HCT116 (cell line): ENCODE results near the gene PRCD. TPM values are rescaled to one million over a fixed set of nuclear protein-coding genes. Genes with fewer than 3 reads are reported as not detected.

ENCODE experiments used
- ATAC-seq: fragments of 200-7000 bp; cut with Tn5 transposase; 2 replicates; pipeline ENCODE4 v1.9.1; 2020; ENCODE audit warnings: mild to moderate bottlenecking, moderate library complexity
- BruUV-seq: library from RNA; stranded (reverse); fragments of 400-500 nt; replicated peaks from 2 replicates; lab custom pipeline; 2021; lab: Mats Ljungman, UMichigan
- CTCF ChIA-PET: fragments of 300-600 bp; sonication (Branson Sonifier 250); formaldehyde crosslinking; loops from one replicate; lab custom pipeline; 2021; ENCODE audit warnings: antibody characterized with exemption; lab: Charles Lee
- POLR2A ChIA-PET: fragments of 300-600, 350-600 bp; sonication (Branson Sonifier 250); formaldehyde crosslinking; loops from one replicate; lab custom pipeline; 2021; ENCODE audit warnings: antibody characterized with exemption; lab: Charles Lee
- RAD21 ChIA-PET, 2 experiments: fragments of 300-600 bp; sonication (Branson Sonifier 250); formaldehyde crosslinking; loops; one replicate each; lab custom pipeline; 2023; ENCODE audit warnings: low total read pairs in 2 of 2; ENCODE audit not compliant: uncharacterized antibody in 2 of 2, unreplicated experiment in 2 of 2, low non-redundant PET in 1 of 2; lab: Charles Lee
- DNase-seq: peaks from one replicate; pipeline ENCODE4 v3.0.0-alpha.2; 2010; ENCODE audit warnings: low read depth, low spot score
- H2AFZ ChIP-seq: fragments of 200-600 bp; shearing (Covaris generic), sonication (generic); 2 replicates; pipeline ENCODE4 v1.6.1; 2017; ENCODE audit warnings: low read depth, mixed run types, mixed read lengths, antibody characterized with exemption, low read length; ENCODE audit not compliant: poor library complexity, severe bottlenecking
- H3K27ac ChIP-seq: 2 replicates; pipeline ENCODE4 v1.5.1; 2012; ENCODE audit warnings: low read depth, low read length
- H3K27me3 ChIP-seq: fragments of 200-600 bp; sonication (generic); 2 replicates; pipeline ENCODE4 v1.6.1; 2016; ENCODE audit warnings: mixed run types, low read length, mixed read lengths; ENCODE audit not compliant: insufficient read depth
- H3K36me3 ChIP-seq, 2 experiments: fragments of 200-500 bp in 1 of 2; fragments of 200-600 bp in 1 of 2; sonication (Bioruptor generic) in 1 of 2; sonication (generic) in 1 of 2; 2 replicates each; pipeline versions ENCODE4 v1.5.1 to v1.6.1; 2014 to 2016; ENCODE audit warnings: low read length in 2 of 2, inconsistent platforms in 1 of 2, mixed read lengths in 1 of 2, mixed run types in 1 of 2; ENCODE audit not compliant: insufficient read depth in 2 of 2, control insufficient read depth in 1 of 2
- H3K4me1 ChIP-seq, 2 experiments: fragments of 200-600 bp in 1 of 2; sonication (generic) in 1 of 2; 2 replicates each; pipeline versions ENCODE4 v1.5.1 to v1.6.1; 2012 to 2017; ENCODE audit warnings: low read length in 2 of 2, inconsistent platforms in 1 of 2, mild to moderate bottlenecking in 1 of 2, mixed read lengths in 1 of 2, mixed run types in 1 of 2, moderate library complexity in 1 of 2; ENCODE audit not compliant: insufficient read depth in 2 of 2, control insufficient read depth in 1 of 2
- H3K4me2 ChIP-seq: fragments of 200-600 bp; sonication (generic); 2 replicates; pipeline ENCODE4 v1.6.1; 2017; ENCODE audit warnings: mixed run types, low read length, mixed read lengths
- H3K4me3 ChIP-seq, 2 experiments: fragments of 200-600 bp in 1 of 2; sonication (generic) in 1 of 2; replicated peaks in 1 of 2; 2 replicates each; pipeline ENCODE4 v1.5.1; 2011 to 2016; ENCODE audit warnings: low read length in 2 of 2, control low read depth in 1 of 2, low read depth in 1 of 2, mild to moderate bottlenecking in 1 of 2, mixed read lengths in 1 of 2, mixed run types in 1 of 2
- H3K79me2 ChIP-seq: fragments of 200-600 bp; sonication (generic); 2 replicates; pipeline ENCODE4 v1.6.1; 2017; ENCODE audit warnings: mild to moderate bottlenecking, mixed run types, low read length, moderate library complexity, mixed read lengths; ENCODE audit not compliant: insufficient read depth
- H3K9ac ChIP-seq: fragments of 200-600 bp; sonication (generic); 2 replicates; pipeline ENCODE4 v1.6.1; 2016; ENCODE audit warnings: low read length, mixed read lengths
- H3K9me2 ChIP-seq: fragments of 200-600 bp; sonication (generic), shearing (Covaris generic); 2 replicates; pipeline ENCODE4 v1.6.1; 2017; ENCODE audit warnings: mixed run types, mild to moderate bottlenecking, moderate library complexity; ENCODE audit not compliant: insufficient read depth
- H3K9me3 ChIP-seq, 2 experiments: fragments of 200-500 bp in 1 of 2; fragments of 200-600 bp in 1 of 2; sonication (Bioruptor generic) in 1 of 2; sonication (generic) in 1 of 2; 2 replicates each; pipeline ENCODE4 v1.6.1; 2014 to 2017; ENCODE audit warnings: low read length in 2 of 2, mixed read lengths in 2 of 2, inconsistent platforms in 1 of 2, low read depth in 1 of 2, mild to moderate bottlenecking in 1 of 2, mixed run types in 1 of 2, moderate library complexity in 1 of 2; ENCODE audit not compliant: control insufficient read depth in 1 of 2, insufficient read depth in 1 of 2
- H4K20me1 ChIP-seq: fragments of 200-600 bp; sonication (generic), shearing (Covaris generic); 2 replicates; pipeline ENCODE4 v1.6.1; 2017; ENCODE audit warnings: mixed run types, mild to moderate bottlenecking, moderate library complexity; ENCODE audit not compliant: insufficient read depth
- FOSL1 ChIP-seq: IDR thresholded peaks from 2 replicates; pipeline ENCODE4 v1.6.1; 2012; ENCODE audit warnings: low read depth
- SIN3A ChIP-seq: IDR thresholded peaks from 2 replicates; pipeline ENCODE4 v1.6.1; 2012; ENCODE audit warnings: low read depth
- YY1 ChIP-seq: IDR thresholded peaks from 2 replicates; pipeline ENCODE4 v1.6.1; 2011; ENCODE audit warnings: low read length, low read depth, moderate library complexity, mild to moderate bottlenecking; ENCODE audit not compliant: insufficient replicate concordance; ENCODE audit errors: extremely low read depth
- intact Hi-C: fragments of 100-400 bp; cut with micrococcal nuclease; formaldehyde crosslinking; loops from 2 replicates; pipeline ENCODE4 v1.10.0; 2022
- total RNA-seq: library from RNA; stranded (reverse); gene quantifications from one replicate; pipeline ENCODE4 v1.2.1, GENCODE V29; 2021; ENCODE audit not compliant: unreplicated experiment
- TF ChIP-seq, protein P1 (sequence below): IDR thresholded peaks from 2 replicates; pipeline ENCODE4 v1.6.1; 2011; ENCODE audit warnings: mild to moderate bottlenecking, low read length, moderate library complexity; ENCODE audit not compliant: insufficient replicate concordance; ENCODE audit errors: extremely low read depth
- TF ChIP-seq, protein P2 (sequence below): IDR thresholded peaks from 2 replicates; pipeline ENCODE4 v1.6.1; 2012
- TF ChIP-seq, protein P3 (sequence below), 3 experiments: fragments of 200-600 bp in 1 of 3; sonication (generic) in 1 of 3; IDR thresholded peaks in 2 of 3; conservative IDR thresholded peaks in 1 of 3; 2 replicates each; pipeline ENCODE4 v1.5.1; 2012 to 2017; ENCODE audit warnings: low read depth in 2 of 3, low read length in 2 of 3, antibody characterized with exemption in 1 of 3, borderline replicate concordance in 1 of 3, control low read depth in 1 of 3, mild to moderate bottlenecking in 1 of 3, mixed read lengths in 1 of 3, mixed run types in 1 of 3, moderate library complexity in 1 of 3; ENCODE audit not compliant: insufficient read depth in 1 of 3

The PRCD gene
- total RNA-seq, 1 experiment from 2014 or later: not detected

DNA sequence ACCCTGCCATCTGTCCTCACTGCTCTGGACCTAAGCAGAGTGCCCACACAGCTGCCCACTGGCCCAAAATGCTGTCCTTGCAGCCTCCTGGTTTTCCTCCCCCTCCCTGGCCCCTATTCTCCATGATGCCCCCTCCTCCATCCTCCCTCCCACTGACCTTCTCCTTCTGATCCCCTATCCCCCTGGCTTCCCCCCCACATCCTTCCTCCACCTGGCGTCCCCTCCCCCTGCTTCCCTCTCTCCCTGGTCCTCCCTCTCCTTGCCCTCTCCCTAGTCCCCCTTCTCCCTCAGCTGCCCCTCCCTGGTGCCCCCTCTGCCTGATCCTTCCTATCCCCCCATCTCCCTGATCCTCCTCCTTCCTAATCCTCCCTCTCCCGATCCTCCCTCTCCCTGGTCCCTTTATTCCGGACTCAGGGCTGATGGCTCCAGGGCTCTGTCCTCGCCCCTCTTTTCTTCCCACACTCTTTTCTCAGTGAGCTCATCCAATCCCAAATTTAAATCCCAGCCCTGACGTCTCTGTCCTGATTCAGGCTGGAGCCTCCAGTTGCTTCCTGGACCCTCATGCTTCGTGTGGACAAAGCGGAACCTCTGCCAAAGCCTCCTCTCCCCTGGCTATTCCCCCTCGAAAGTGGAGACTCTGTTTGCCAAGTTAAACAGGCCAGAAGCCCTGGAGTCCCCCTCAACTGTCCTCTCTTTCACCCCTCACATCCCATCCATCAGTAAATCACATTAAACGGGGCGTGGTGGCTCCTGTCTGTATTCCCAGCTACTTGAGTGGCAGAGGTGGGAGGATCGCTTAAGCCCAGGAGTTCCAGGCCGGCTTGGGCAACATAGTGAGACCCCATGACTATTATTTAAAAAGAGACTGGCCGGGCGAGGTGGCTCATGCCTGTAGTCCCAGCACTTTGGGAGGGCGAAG lies 20.5 kb upstream of the PRCD start:
- H3K4me2 ChIP-seq: no peak overlapping the region
- no peak overlapping the region for H2AFZ ChIP-seq
- BruUV-seq: no TSS peak
- H3K9me2 ChIP-seq: no peaks in the 10 kb centered on the region
- RAD21 ChIA-PET: no interaction called here
- TF ChIP-seq YY1 (no peak), FOSL1 (no peak), SIN3A (no peak)
- TF ChIP-seq, protein P1, sequence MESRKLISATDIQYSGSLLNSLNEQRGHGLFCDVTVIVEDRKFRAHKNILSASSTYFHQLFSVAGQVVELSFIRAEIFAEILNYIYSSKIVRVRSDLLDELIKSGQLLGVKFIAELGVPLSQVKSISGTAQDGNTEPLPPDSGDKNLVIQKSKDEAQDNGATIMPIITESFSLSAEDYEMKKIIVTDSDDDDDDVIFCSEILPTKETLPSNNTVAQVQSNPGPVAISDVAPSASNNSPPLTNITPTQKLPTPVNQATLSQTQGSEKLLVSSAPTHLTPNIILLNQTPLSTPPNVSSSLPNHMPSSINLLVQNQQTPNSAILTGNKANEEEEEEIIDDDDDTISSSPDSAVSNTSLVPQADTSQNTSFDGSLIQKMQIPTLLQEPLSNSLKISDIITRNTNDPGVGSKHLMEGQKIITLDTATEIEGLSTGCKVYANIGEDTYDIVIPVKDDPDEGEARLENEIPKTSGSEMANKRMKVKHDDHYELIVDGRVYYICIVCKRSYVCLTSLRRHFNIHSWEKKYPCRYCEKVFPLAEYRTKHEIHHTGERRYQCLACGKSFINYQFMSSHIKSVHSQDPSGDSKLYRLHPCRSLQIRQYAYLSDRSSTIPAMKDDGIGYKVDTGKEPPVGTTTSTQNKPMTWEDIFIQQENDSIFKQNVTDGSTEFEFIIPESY: no peak
- TF ChIP-seq, protein P2, sequence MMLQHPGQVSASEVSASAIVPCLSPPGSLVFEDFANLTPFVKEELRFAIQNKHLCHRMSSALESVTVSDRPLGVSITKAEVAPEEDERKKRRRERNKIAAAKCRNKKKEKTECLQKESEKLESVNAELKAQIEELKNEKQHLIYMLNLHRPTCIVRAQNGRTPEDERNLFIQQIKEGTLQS: no peak
- TF ChIP-seq, protein P3, sequence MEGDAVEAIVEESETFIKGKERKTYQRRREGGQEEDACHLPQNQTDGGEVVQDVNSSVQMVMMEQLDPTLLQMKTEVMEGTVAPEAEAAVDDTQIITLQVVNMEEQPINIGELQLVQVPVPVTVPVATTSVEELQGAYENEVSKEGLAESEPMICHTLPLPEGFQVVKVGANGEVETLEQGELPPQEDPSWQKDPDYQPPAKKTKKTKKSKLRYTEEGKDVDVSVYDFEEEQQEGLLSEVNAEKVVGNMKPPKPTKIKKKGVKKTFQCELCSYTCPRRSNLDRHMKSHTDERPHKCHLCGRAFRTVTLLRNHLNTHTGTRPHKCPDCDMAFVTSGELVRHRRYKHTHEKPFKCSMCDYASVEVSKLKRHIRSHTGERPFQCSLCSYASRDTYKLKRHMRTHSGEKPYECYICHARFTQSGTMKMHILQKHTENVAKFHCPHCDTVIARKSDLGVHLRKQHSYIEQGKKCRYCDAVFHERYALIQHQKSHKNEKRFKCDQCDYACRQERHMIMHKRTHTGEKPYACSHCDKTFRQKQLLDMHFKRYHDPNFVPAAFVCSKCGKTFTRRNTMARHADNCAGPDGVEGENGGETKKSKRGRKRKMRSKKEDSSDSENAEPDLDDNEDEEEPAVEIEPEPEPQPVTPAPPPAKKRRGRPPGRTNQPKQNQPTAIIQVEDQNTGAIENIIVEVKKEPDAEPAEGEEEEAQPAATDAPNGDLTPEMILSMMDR (IDR thresholded peaks at IDR 0.05 in 2 of 3, conservative IDR thresholded peaks at IDR 0.05 in 1 of 3; ENCODE audit: borderline replicate concordance in 1 of 3, insufficient read depth in 1 of 3, low read depth in 2 of 3, low read length in 2 of 3): no peak
- POLR2A ChIA-PET: interaction anchor here (0.6 kb wide), 1 partner anchor 371 kb away, joined by 3 read pairs; no protein-coding TSS in a partner anchor
- no peak overlapping the region for H3K4me3 ChIP-seq
- no peaks in the 10 kb centered on the region for H4K20me1 ChIP-seq
- CTCF ChIA-PET: no interaction called here
- ATAC-seq: no peak
- H3K4me1 ChIP-seq: peaks cover 0 to 10% of the 10 kb centered on the region in 2 experiments; a peak in 3 of 4 replicates
- H3K79me2 ChIP-seq: no peaks in the 10 kb centered on the region
- H3K36me3 ChIP-seq: no peaks in the 10 kb centered on the region
- no peak for DNase-seq
- H3K9ac ChIP-seq: no peak overlapping the region
- H3K27ac ChIP-seq: no peak overlapping the region
- intact Hi-C loops: no loop called here
- H3K9me3 ChIP-seq: no peaks in the 10 kb centered on the region
- no peaks in the 10 kb centered on the region for H3K27me3 ChIP-seq
